ENCODE data around the gene SARS2.
"Not testable (repeated sequence)": the region's sequence is repeated elsewhere in the genome, so short reads cannot be mapped to it uniquely, and the experiment has no call there.

SARS2 gene

DNA sequence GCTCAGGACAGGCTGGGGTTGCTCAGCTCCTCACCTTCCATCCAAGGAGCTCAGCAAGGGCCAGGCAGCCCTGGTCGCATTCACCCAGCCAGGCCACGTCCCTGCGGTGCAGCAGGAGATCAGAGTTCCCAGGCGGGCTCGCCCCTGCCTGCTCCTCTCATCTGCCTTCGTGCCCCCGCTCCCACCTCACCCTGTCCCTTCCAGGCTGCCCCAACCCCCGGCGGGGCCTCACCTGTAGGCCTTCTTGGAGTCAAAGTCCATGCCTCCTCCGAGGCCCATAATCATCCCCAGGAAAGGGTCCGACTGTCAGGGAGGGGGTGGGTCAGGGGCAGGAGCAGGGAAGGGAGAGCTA is 51.2 kb downstream of the SARS2 start:
- H3K27me3 Mint-ChIP-seq = no peaks in the 10 kb centered on the region
- H3K36me3 Mint-ChIP-seq = peaks cover 22 to 34% of the 10 kb centered on the region in 2 donors
- peak overlapping the region; percentile 99 for H3K27ac Mint-ChIP-seq
- peaks cover 27 to 49% of the 10 kb centered on the region in 2 donors for H3K4me1 Mint-ChIP-seq
- no peak overlapping the region for H3K4me3 Mint-ChIP-seq
- ATAC-seq (replicated peaks) (no peak), DNase-seq (no peak)
- no peaks in the 10 kb centered on the region for H3K9me3 Mint-ChIP-seq

DNA sequence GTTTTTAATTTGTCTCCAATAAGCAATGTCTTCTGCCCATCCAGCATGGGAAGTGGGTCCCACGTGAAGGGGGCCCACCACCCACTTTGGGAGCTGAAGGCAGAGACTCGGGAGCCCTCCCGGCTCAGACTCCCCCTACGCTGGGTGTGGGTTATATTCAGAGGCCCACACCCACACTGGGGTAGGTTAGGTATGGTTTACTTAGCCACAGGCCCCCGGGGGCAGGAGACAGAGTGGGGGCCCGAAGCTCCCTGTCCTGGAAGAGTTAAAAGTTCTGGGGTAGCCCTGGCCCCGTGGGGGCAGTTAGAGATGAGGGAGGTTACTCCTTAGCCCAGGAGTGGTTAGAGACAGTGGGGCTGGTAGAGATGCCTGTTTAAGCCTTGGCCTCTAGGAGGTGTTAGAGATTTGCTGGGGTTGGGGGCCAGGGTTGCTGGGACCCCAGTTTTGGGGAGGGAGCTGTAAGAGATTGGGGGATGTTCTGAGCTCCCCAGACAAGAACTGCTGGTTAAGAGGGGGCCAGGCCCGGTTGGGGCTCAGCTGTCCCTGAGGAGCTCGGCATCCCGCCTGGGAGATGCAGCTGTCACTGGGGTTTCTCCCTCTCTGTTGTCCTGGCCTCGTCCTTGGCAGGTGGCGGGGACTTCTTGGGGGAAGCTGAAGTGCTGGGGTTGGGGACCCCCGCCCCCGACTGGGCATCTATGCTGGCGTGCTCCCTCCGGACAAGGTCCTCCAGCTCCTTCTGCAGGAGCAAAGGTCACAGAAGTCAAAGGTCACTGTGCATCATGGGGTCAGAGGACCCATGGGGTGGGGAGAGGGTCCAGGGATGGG is 51.8 kb downstream of the SARS2 start:
- Mint-ChIP-seq H3K27ac (peak overlapping the region; percentile 99), H3K9me3 (no peaks in the 10 kb centered on the region), H3K27me3 (no peaks in the 10 kb centered on the region), H3K4me3 (peak overlapping the region; percentile 97), H3K4me1 (peaks cover 28 to 48% of the 10 kb centered on the region in 2 donors), H3K36me3 (peaks cover 25 to 40% of the 10 kb centered on the region in 2 donors)
- peak; percentile 17 to 32 for ATAC-seq (replicated peaks)
- no peak for DNase-seq

DNA sequence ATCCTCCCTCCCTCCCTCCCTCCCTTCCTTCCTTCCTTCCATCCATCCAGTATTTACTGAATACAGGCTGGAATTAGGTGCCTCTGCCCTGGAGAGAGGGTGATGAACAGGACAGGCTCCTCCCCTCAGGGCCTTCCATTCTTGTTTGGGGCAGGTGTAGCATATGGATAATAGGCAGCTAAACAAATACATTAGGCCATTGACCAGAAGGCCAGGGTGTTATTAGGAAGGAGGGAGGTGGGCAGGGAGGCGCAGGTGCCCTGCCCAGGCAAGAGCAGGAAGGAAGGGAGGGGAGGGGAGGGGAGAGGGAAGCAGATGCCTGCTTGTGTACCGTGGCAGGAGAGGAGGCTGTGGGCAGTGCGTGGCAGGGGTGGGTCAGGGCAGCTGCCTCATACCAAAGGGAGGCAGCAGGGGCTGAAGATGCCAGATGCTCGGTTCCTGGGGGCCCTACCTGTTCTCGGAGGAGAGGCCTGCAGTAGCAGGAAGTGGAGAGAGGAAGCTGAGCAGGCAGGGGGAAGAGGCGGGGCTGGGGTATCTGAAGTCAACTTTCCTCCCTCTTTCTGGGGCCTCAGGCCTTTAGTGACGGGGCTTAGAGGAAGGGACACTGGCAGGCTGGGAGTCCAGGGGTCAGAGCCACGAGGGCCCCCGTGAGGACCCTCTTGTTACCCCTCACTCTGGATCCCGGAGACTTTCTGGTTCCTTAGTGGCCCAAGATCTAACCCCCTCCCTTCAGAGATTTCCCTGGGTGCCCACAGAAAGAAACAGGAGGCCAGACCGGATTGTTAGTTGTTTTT is 52.6 kb downstream of the SARS2 start, which contains the start of gene RINL:
TSS of gene RINL (minus strand) at position 495 of the 794 bp plus-strand sequence. CDS start 1,533 bp downstream, outside the sequence.
- H3K4me1 Mint-ChIP-seq = peaks cover 27 to 46% of the 10 kb centered on the region in 2 donors
- DNase-seq (peak; percentile 58), ATAC-seq (replicated peaks) (peak; percentile 95)

DNA sequence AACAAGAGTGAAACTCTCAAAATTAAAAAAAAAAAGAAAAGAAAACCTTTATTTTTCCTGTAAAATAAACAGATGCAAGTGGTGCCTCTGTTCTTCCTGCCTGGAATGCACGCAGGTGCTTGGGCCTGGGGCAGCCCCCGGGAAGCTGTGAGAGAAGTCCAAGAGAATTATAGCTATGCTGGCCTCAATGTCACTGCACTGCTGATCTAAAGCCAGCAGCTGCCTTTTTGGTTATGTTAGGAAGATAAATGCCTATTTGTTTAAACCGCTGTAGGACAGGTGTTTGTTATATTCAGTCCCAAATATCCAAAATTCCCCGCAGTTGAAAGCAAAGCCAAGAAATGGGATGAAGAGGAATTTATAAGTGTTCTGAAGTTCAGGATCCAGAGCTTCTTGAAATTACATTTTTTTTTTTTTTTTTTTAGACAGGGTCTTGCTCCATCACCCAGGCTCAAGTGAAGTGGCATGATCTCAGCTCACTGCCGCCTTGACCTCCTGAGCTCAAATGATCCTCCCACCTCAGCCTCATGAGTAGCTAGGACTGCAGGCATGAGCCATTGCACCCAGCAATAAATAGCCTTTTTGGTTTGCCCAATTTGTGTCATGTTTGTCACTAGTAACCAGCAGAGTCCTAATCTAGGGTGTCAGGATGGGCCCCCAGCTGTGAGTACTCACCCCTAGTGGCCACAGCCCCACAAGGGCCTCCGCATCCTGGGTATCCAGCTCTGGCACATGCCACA is 54.7 kb downstream of the SARS2 start:
- Mint-ChIP-seq H3K36me3 (peaks cover 26 to 44% of the 10 kb centered on the region in 2 donors), H3K4me1 (peaks cover 30 to 50% of the 10 kb centered on the region in 2 donors), H3K27ac (peak overlapping the region; percentile 69), H3K27me3 (no peaks in the 10 kb centered on the region), H3K4me3 (peak overlapping the region in 1 of 2 donors; percentile 26), H3K9me3 (no peaks in the 10 kb centered on the region)
- ATAC-seq (replicated peaks) = no peak
- no peak for DNase-seq

More for the DNA sequence above, 52.6 kb downstream of the SARS2 start, which contains the start of gene RINL:
- H3K9me3 Mint-ChIP-seq = no peaks in the 10 kb centered on the region
- peak within 1 kb of the TSS; percentile 99 for H3K27ac Mint-ChIP-seq
- H3K4me3 Mint-ChIP-seq = peak within 1 kb of the TSS; percentile 97
- no peaks in the 10 kb centered on the region for H3K27me3 Mint-ChIP-seq
- H3K36me3 Mint-ChIP-seq = peaks cover 26 to 39% of the 10 kb centered on the region in 2 donors

DNA sequence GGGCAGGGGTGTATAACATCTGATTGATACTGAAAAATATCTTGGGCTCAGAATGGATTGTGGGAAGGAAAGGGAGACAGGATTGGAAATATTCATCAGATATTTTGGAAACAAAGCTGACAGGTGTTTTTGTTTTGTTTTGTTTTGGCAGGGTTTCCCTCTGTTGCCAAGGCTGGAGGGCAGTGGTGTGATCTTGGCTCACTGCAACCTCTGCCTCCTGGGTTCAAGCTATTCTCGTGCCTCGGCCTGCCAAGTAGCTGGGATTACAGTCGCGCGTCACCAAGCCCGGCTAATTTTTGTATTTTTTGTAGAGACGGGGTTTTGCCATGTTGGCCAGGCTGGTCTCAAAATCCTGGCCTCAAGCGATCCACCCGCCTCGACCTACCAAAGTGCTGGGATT is 57.2 kb downstream of the SARS2 start:
- not testable (repeated sequence) for H3K4me3 Mint-ChIP-seq; DNase-seq; H3K9me3 Mint-ChIP-seq; H3K27me3 Mint-ChIP-seq; ATAC-seq (replicated peaks)
- Mint-ChIP-seq H3K4me1 (peaks cover 37 to 61% of the 10 kb centered on the region in 2 donors), H3K36me3 (peaks cover 37 to 66% of the 10 kb centered on the region in 2 donors), H3K27ac (peak overlapping the region; percentile 76)

DNA sequence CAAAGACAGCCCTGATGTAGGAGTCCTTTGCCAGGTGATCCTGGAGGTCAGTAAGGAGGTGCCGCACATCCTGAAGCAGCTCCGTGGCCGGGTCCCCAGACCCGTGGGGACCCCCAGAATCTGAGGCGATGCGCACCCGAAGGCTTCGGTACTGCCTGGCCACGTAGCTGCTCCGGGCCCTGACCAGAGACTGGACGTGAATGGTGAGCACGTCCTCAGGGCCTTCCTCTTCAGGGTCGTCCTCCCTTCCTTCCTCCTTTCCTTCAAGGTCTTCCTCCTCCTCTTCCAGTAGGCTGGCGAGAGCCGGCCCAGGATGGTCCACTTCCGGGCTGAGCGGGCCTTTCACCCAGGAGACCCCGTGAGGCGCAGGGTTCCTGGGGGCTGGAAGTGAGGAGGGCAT is 60.0 kb downstream of the SARS2 start:
- DNase-seq = no peak
- H3K4me3 Mint-ChIP-seq = peak overlapping the region; percentile 87 to 98
- H3K4me1 Mint-ChIP-seq = peaks cover 34 to 52% of the 10 kb centered on the region in 2 donors
- peak overlapping the region; percentile 99 for H3K27ac Mint-ChIP-seq
- H3K27me3 Mint-ChIP-seq = no peaks in the 10 kb centered on the region
- peaks cover 0 to 2% of the 10 kb centered on the region in 2 donors for H3K9me3 Mint-ChIP-seq
- no peak for ATAC-seq (replicated peaks)
- peaks cover 37 to 59% of the 10 kb centered on the region in 2 donors for H3K36me3 Mint-ChIP-seq

DNA sequence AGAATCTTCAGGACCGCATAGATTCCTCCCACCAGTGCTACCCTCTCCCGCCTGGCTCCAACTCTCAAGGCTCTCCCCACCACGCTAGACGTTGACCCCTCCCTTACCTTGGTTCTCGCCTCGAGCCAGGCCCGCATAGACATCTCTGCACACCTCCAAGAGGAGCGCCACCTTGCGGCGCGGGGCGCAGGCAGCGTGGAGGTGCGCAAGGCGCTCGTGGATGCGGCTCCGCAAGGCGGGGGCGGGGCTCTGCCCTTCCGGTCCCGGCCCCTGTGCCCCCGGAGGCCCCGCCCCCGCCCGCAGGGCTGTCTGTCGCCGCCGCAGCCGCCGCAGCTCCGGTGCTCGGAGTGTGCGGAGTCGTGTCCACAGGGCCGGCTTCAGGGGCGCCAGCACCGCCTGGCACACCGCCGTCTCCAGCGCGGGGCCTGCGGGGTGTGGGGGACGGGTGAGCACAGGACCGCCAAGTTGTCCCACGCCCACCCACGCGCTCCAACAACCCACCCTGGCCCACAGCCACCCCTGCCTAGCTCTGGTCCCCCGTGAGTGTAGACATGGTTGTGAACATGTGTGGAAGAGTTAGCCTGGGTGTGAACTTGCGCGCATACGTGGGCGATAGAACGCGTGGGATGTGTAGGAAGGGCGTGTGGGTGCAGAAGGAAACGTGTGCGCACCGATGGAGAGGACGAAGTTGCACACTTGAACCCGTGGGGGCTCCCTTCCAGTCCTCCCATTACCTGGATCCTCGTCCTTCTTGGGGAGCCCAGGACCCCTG is 60.5 kb downstream of the SARS2 start:
- Mint-ChIP-seq H3K4me1 (peaks cover 40 to 58% of the 10 kb centered on the region in 2 donors), H3K9me3 (peaks cover 0 to 2% of the 10 kb centered on the region in 2 donors), H3K4me3 (peak overlapping the region; percentile 87 to 98), H3K27me3 (no peaks in the 10 kb centered on the region), H3K36me3 (peaks cover 42 to 63% of the 10 kb centered on the region in 2 donors), H3K27ac (peak overlapping the region; percentile 99)
- peak; percentile 85 to 89 for ATAC-seq (replicated peaks)
- DNase-seq = peak; percentile 93

DNA sequence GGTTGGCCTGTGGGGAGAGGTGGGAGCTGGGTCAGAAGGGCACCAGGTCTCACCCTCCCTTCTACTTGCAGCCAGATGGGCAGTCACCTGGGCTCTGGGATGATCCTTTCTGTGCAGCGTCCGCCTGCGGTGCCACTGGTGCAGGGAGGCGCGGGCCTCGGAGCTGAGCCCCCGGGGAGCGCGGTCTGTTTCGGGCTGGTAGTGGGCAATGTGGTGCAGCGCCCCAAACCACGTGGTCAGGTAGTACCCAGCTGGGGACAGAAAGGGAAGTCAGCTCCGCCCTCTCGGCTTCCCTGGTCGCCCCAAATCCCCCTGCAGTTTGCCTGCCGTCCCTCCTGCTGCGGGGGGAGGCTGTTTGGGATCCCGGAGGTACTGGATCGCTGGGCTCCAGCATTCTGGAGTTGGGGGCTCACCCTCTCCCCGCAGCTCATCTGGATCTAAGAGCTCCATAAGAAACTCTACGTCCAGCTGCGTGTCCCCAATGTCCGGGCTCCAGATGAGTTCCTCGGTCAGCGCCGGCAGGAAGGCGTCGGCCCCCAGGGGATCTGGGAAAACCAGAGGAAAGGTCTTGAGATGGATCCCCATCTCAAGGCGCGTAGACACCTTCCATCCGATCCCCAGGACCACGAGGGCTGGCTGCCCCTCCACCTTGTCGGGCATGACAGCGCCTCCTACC is 61.3 kb downstream of the SARS2 start:
- DNase-seq = peak; percentile 48
- Mint-ChIP-seq H3K9me3 (peaks cover 0 to 2% of the 10 kb centered on the region in 2 donors), H3K4me1 (peaks cover 45 to 65% of the 10 kb centered on the region in 2 donors), H3K36me3 (peaks cover 44 to 60% of the 10 kb centered on the region in 2 donors), H3K4me3 (peak overlapping the region; percentile 87 to 98), H3K27ac (peak overlapping the region; percentile 99), H3K27me3 (no peaks in the 10 kb centered on the region)
- ATAC-seq (replicated peaks) = peak; percentile 38 to 48

DNA sequence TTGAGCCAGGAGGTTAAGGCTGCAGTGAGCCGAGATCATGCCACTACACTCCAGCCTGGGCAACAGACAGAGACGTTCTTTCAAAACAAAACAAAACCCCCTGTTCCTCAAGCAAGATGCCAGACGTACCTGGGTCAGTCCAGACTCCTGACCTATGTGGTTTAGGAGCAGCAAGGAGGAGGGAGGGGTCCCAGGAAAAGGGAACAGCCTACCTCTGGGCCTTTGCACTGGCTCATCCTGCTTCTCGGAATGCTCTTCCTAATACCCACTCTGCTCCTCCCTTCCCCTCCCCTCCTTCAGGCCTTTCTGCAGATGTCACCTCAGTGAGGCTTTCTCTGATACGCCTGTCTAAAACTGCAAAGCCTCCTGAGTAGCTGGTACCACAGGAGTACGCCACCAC is 62.0 kb downstream of the SARS2 start:
- DNase-seq (no peak), ATAC-seq (replicated peaks) (no peak)
- Mint-ChIP-seq H3K4me3 (peak overlapping the region; percentile 87 to 98), H3K4me1 (peaks cover 45 to 68% of the 10 kb centered on the region in 2 donors), H3K9me3 (peaks cover 0 to 2% of the 10 kb centered on the region in 2 donors), H3K27ac (peak overlapping the region; percentile 99), H3K27me3 (no peaks in the 10 kb centered on the region), H3K36me3 (peaks cover 41 to 53% of the 10 kb centered on the region in 2 donors)

DNA sequence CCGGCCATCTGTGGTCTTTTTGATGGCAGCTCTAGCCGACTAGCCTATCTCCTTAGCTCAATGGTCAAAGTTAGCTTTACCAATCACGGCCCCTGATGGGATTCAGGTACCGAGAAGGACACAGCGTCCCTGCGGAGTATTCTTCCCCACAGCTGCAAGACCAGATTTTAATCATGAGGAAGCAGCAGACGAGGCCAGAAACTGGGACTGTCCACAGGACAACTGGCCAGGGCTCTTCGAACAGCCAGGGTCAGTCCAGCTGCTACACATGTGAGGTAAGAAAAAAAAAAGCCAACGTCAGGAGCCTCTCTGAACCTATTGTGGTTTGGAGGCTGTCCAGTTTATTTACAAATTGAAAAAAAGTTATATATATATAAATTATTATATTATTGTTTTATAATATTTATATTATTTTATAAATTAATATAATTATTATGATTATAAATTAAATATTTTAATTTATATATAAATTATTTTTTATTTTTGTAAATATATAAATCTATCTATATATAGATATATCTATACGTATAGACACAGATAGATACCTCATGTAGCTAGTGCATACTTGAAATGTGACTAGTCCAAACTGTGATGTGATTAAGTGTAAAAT is 63.3 kb downstream of the SARS2 start:
- ATAC-seq (replicated peaks) (no peak), DNase-seq (no peak)
- Mint-ChIP-seq H3K27ac (peak overlapping the region; percentile 67), H3K36me3 (peaks cover 35 to 51% of the 10 kb centered on the region in 2 donors), H3K4me1 (peaks cover 48 to 73% of the 10 kb centered on the region in 2 donors), H3K4me3 (peak overlapping the region in 1 of 2 donors; percentile 39), H3K27me3 (no peaks in the 10 kb centered on the region), H3K9me3 (peaks cover 0 to 2% of the 10 kb centered on the region in 2 donors)
